GM18867 (cell line): Measurements from ENCODE around the gene RGS16.

Experiments used
- ATAC-seq: cut with Tn5 transposase; IDR thresholded peaks from one replicate; pipeline ENCODE4 v1.9.1; 2021; ENCODE audit warnings: mild to moderate bottlenecking, moderate library complexity; ENCODE audit not compliant: unreplicated experiment

The RGS16 gene

GRCh38 chr1:182630586-182630985 lies 26.4 kb upstream of the RGS16 start:
- no peak for ATAC-seq

GRCh38 chr1:182629499-182630096 lies 25.4 kb upstream of the RGS16 start:
- peak; percentile 72 for ATAC-seq

- no peak for ATAC-seq
Measured at GRCh38 chr1:182629080-182629479, 24.9 kb upstream of the RGS16 start.

GRCh38 chr1:182628657-182629056 lies 24.5 kb upstream of the RGS16 start:
- ATAC-seq: no peak

GRCh38 chr1:182627622-182628021 lies 23.4 kb upstream of the RGS16 start:
- no peak for ATAC-seq

- no peak for ATAC-seq
Measured at GRCh38 chr1:182626527-182626926, 22.3 kb upstream of the RGS16 start.

GRCh38 chr1:182625719-182626504 lies 21.7 kb upstream of the RGS16 start:
- ATAC-seq: no peak

- ATAC-seq: no peak
Measured at GRCh38 chr1:182625024-182625423, 20.8 kb upstream of the RGS16 start.

- ATAC-seq: no peak
Measured at GRCh38 chr1:182624577-182624976, 20.4 kb upstream of the RGS16 start.

GRCh38 chr1:182622901-182623528 lies 18.8 kb upstream of the RGS16 start:
- no peak for ATAC-seq

GRCh38 chr1:182621906-182622305 lies 17.7 kb upstream of the RGS16 start:
- no peak for ATAC-seq

GRCh38 chr1:182620924-182621585 lies 16.9 kb upstream of the RGS16 start:
- ATAC-seq: no peak

- no peak for ATAC-seq
Measured at GRCh38 chr1:182617734-182618351, 13.7 kb upstream of the RGS16 start.

GRCh38 chr1:182617014-182617429 lies 12.8 kb upstream of the RGS16 start:
- ATAC-seq: no peak

- peak; percentile 65 for ATAC-seq
Measured at GRCh38 chr1:182616130-182617013, 12.2 kb upstream of the RGS16 start.

GRCh38 chr1:182615468-182616129 lies 11.4 kb upstream of the RGS16 start:
- peak; percentile 16 for ATAC-seq

GRCh38 chr1:182614796-182615454 lies 10.7 kb upstream of the RGS16 start:
- peak; percentile 48 for ATAC-seq

- no peak for ATAC-seq
Measured at GRCh38 chr1:182611787-182612186, 7.6 kb upstream of the RGS16 start.

- ATAC-seq: no peak
Measured at GRCh38 chr1:182611326-182611725, 7.1 kb upstream of the RGS16 start.
